Activated CD4-positive, alpha-beta T cell treated with anti-CD3 and anti-CD28 coated beads, Interleukin-10, Interleukin-2, amounts not matched to agents 100 ng/mL and 50 ng/mL, durations not matched to agents 16 hours and 8 hours (primary cell): Measurements from ENCODE around the gene AP2A2.

Experiments
- DNase-seq: peaks from one replicate; pipeline ENCODE4 v3.0.0-alpha.2; 2020

The AP2A2 gene

GRCh38 chr11:926341-926916 lies 759 bp downstream of the AP2A2 start:
- no peak for DNase-seq

- DNase-seq: peak; percentile 46
Observed at GRCh38 chr11:927871-928270, 2.2 kb downstream of the AP2A2 start.

- no peak for DNase-seq
Observed at GRCh38 chr11:928786-929185, 3.1 kb downstream of the AP2A2 start.

DNA sequence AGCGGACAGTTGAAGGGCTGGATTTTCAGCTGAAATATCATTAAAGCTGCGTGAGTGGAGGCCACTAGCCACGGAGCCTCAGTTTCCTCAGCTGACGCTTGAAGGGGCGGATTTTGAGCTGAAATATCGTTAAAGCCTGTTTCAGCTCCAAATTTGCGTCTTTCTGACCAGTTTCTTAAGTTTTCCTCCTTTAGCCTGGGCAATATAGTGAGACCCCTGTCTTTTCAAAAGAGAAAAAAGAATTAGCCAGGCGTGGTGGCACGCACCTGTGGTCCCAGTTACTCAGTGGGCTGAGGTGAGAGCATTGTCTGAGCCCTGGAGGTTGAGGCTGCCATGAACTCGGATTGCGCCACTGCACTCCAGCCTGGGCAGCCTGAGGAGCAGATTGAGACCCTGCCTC lies 3.7 kb downstream of the AP2A2 start:
- no peak for DNase-seq

DNA sequence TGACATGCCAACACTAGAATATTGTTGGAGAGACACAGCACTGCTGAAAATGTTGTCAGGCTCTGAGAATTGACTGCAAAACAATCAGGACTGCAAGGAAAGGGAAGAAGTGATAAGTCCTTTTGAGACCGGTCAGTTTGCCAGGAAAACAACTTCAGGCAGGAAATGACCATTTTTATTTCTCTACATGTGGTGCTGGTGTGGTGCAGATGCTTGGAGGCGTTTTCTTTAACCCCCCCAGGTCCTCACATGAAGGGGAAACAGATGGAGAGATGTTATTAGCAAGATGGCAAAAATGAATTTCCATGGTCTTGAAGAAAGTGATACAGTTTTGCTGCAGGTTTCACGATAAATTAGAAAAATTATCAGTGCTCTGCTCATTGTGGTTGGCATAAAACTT lies 5.7 kb downstream of the AP2A2 start:
- no peak for DNase-seq

- DNase-seq: no peak
Observed at GRCh38 chr11:932435-932834, 6.8 kb downstream of the AP2A2 start.

- DNase-seq: no peak
Observed at GRCh38 chr11:933142-933851, 7.6 kb downstream of the AP2A2 start.

DNA sequence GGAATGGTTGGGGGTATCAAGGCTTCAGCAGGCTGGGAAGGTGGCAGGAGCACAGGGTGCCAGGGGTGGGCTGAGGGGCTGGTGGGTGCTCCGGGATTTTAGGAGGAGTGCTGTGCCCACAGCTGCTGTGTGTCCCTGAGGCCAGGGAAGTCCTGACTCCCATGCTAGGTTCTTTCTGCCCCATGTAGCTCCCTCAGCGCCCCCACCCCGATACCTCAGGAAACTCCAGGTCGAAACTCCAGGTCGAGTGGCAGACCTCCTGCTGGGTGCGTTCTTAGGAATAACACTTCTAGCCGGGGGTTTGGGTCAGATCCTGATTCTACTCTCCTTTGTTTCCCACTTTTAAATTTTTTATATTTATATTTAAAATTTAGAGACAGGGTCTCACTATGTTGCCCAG lies 8.3 kb downstream of the AP2A2 start:
- no peak for DNase-seq

GRCh38 chr11:934527-934926 lies 8.9 kb downstream of the AP2A2 start:
- no peak for DNase-seq

DNA sequence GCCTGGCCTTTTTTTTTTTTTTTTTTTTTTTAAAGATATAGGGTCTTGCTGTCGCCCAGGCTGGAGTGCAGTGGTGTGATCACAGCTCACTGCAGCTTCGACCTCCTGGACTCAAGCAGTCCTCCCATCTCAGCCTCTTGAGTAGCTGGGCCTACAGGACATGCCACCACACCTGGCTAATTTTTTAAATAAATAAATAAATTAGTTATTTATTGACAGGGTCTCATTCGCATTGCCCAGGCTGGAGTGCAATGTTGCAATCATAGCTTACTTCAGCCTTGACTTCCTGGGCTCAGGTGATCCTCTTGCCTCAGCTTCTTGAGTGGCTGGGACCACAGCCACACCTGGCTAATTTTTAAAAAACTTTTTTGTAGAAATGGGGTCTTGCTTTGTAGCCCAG lies 10.5 kb downstream of the AP2A2 start:
- no peak for DNase-seq

DNA sequence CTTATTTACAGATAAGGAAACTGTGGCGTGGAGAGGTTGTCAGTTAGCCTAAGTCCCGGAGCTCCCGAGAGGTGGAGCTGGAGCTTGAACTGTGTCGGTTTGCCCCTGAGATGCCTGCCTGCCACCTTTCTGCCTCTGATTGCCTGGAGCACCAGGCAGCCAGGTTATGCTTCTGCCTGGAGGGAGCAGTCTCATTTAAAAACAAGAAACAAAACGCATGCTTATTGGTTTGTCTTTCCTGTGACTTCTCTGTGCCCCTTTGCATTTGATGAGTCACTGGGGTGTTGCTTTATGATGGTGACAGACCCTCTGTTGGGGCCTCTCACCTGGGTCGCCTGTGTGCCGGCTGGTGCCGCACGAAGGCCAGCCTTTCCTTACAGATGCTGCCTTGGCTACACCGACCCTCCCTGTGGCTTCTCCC lies 12.2 kb downstream of the AP2A2 start:
- DNase-seq: no peak

DNA sequence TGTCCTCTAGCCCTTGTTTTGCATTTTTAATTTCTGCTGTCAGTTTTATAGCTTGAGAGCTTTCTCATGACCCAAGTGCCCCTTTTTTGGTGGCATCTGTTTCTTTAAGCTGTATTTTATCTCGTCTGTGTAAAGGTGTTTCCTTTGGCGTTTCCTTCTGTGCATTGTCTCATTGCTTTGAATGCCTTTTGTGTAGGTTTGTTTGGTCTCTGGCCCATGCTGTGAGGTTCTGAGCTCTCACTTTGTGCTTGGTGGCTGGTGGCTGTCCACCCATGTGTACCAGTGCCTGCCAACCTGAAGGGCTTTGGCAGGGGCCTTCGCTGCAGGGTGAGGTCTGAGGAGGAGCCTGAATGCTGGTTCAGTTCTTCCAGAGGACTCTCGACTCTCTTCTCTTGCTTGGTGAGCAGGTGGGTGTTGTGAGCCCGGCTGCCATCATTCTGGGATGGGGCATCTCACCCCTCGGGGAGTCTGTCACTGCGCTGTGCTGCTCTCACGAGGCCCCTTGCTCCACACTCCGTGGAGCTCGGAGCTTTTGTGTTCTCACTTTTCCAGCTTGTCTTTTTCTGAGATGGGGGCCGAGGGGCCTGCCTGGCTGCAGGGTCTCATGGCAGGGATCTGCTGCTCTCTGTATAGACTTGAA lies 14.9 kb downstream of the AP2A2 start:
- no peak for DNase-seq

- no peak for DNase-seq
Observed at GRCh38 chr11:942823-943222, 17.2 kb downstream of the AP2A2 start.

DNA sequence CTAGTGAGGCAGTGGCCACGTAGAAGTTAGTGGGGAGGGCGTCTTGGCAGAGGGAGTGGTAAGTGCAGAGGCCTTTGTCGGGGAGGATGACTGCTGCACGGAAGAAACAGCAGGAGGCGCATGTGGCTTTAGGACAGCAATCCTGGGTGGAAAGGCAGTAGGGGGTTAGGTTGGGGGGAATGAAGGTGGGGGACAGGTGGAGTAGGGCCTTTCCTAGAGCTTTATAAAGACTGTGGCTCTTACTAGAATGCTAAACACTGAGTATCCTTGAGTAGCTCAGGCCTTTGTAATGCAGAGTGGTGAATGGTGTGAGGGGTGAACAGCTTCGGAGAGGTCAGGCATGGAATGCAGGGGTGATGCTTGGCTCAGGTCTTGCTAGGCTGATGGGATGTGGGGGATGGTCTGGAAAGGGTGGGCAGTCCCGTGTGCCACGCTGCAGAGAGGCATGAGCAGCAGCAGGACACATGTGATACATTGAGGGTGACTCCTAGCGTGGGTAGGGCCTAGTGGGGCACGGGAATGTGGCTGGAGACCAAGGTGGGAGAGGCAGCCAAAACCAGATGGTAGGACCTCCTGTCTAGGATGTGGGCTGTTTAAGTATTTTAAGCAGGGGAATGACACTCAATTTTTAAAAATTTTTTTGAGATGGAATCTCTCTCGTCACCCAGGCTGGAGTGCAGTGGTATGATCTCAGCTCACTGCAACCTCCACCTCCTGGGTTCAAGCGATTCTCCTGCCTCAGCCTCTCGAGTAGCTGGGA lies 19.2 kb downstream of the AP2A2 start:
- DNase-seq: no peak

GRCh38 chr11:945986-946385 lies 20.3 kb downstream of the AP2A2 start:
- DNase-seq: no peak

- DNase-seq: no peak
Observed at GRCh38 chr11:947744-948143, 22.1 kb downstream of the AP2A2 start.

- DNase-seq: no peak
Observed at GRCh38 chr11:951507-951906, 25.8 kb downstream of the AP2A2 start.

GRCh38 chr11:952406-953385 lies 27.0 kb downstream of the AP2A2 start:
- no peak for DNase-seq

DNA sequence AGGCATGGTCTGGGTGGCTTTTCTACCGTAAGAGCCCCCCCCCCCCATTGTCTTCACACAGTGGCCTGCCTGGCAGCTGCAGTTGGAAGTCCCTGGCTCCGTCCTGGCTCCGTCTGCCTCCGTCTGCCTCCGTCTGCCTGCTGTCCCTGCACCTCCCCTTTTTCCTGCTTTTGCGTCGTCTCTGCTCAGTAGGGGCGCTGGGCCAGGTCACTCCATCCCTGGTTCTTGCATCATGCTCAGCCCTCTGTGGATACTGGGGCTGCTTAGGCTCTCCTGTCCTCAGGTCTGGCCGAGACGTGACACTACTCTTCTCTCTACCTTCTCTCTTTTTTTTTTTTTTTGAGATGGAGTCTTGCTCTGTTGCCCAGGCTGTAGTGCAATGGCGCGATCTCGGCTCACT lies 27.8 kb downstream of the AP2A2 start:
- DNase-seq: no peak

DNA sequence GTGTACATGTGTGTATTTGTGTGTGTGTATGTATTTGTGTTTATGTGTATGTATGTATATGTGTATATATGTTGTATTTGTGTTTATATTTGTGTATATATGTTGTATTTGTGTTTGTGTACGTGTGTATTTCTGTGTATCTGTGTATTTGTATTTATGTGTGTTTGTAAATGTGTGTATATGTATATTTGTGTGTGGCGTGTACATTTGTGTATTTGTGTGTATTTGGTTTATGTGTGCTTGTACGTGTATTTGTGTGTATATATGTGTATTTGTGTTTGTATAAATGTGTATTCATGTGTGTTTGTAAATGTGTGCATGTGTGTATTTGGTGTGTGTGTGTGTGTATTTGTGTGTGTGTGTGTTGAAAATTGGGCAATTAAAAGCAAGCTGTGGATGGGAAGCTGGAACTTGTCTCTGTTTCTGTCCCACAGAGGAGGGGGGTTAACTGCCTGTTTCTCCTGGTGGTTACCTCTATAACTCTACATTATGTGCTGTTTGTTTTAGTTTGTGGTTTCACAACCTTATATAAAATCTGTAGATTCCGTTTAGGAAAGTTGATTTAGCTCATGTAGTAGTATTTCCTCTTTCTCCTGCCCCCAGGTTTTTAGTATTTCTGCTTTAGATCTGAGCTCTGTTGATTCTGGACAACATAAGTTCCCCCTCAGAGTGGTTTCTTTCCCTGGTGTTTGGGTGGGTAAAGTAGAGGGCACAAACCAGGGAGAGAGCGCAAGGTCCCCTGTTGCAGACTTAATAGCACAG lies 28.9 kb downstream of the AP2A2 start:
- no peak for DNase-seq

DNA sequence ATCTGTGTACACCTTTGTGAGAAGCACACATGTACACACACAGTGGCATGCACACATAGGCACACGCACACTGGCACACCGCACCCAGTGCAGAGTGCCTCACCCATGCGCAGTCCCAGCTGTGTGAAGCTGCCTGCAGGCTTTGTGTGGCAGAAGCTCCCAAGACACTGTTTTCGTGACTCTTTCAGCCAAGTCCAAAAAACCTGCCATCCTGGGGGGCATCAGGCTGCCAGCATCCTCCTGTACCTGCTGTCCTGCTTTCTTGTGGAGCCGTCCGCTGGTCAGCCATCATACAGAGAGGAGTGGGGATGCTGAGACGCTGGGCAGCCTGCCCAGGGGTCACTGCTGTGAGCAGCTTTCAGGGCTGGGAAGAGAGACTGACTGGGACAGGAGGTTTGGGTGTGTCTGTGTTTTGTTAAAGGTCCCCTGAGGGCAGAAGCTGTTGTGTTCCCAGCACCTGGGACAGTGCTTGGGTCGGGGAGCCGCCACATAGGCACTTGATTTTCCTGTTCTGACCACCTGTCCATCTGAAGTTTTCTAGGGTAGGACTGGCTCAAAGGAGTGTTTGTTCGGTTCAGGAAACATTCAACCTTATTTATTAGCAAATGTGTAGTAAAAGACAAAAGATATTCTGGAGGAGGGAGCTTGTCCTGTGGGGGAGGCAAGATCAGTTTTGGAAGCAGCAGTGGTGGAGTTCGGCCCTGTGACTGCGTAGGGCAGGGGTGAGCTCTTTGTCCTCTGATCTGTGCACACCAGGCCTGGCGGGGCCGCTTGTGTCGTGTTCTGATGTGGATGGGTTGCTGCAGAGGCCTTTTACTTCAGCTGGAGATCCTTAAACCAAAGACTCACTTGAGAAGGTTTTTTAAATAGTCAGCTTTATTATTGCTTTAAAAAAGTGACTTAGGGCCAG lies 29.7 kb downstream of the AP2A2 start:
- DNase-seq: no peak
